Endothelial cell of coronary artery (primary cell): ENCODE results near the gene OR9A4. TPM values are rescaled to one million over a fixed set of nuclear protein-coding genes. Genes with fewer than 3 reads are reported as not detected.

Experiments
- total RNA-seq: library from RNA; depleted of rRNA; stranded (reverse); fragments of >200 nt; gene quantifications from 2 replicates; pipeline ENCODE4 v1.2.3, GENCODE V29; 2014

Gene OR9A4
- not detected in 2 replicates for total RNA-seq

GRCh38 chr7:141916099-141916498 lies at the start of gene OR9A4:
Gene OR9A4 (plus strand): TSS chr7:141916399. CDS start chr7:141918876, 2,477 bp downstream.

GRCh38 chr7:141946796-141947195 lies 30.6 kb downstream of the OR9A4 start, which contains the start of gene CLEC5A:
Gene CLEC5A (minus strand): TSS chr7:141946974. CDS start chr7:141946292, 682 bp downstream.

Other genes starting within 250 kb of the OR9A4 start
- 36.0 and 40.8 TPM in 2 replicates for gene DENND11, start 214.2 kb upstream of the OR9A4 start, total RNA-seq
- gene WEE2, start 208.0 kb upstream of the OR9A4 start, total RNA-seq, result 0.09 TPM in 1 of 2 replicates, not detected in the other
- 181 and 257 TPM in 2 replicates for gene SSBP1, start 178.0 kb upstream of the OR9A4 start, total RNA-seq
- gene TAS2R3, start 152.3 kb upstream of the OR9A4 start, total RNA-seq, result 1.2 and 1.3 TPM in 2 replicates
- gene TAS2R4, start 139.7 kb upstream of the OR9A4 start, total RNA-seq, result 0.85 and 0.90 TPM in 2 replicates
- gene TAS2R5, start 126.2 kb upstream of the OR9A4 start, total RNA-seq, result 0.81 and 0.94 TPM in 2 replicates
- gene PRSS37, start 74.9 kb upstream of the OR9A4 start, total RNA-seq, result not detected in 2 replicates
- gene CLEC5A, start 30.6 kb downstream of the OR9A4 start, total RNA-seq, result not detected in 2 replicates
- not detected in 2 replicates for gene TAS2R38, start 57.4 kb downstream of the OR9A4 start, total RNA-seq
- under 0.01 and 0.09 TPM in 2 replicates for gene MGAM, start 79.5 kb downstream of the OR9A4 start, total RNA-seq
- gene MGAM2, start 195.3 kb downstream of the OR9A4 start, total RNA-seq, result under 0.01 TPM in 1 of 2 replicates, not detected in the other